ENCODE data around the gene VAMP8. TPM values are rescaled to one million over a fixed set of nuclear protein-coding genes. Genes with fewer than 3 reads are reported as not detected.

VAMP8 gene
- total RNA-seq, 2 donors from 2014 or later: 80.4 to 146 TPM

DNA sequence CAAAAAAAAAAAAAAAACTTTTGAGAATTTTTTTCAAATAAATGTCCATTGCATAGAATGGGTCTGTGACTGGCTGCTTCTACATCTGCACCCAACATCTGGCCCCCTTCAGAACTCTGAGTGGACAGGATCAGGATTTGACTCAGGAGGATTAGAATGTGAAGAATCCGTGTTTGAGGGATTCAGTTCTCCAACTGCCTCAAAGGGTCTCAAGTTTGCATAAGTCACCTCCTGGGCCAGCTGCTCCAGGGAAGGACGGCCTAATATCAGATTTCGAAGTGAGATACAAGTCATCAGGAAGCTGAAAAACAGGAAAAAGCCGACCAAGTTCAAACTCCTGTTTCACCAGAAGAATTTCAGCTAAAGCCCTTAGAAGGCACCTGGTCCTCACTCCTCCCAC lies 27.6 kb upstream of the VAMP8 start:
- H3K36me3 Mint-ChIP-seq (ENCODE audit: low read depth): peaks cover 77% of the 10 kb centered on the region
- no peak overlapping the region for H3K4me3 Mint-ChIP-seq
- no peaks in the 10 kb centered on the region for H3K9me3 ChIP-seq (ENCODE audit: control insufficient read depth, low read length)
- no peaks in the 10 kb centered on the region for H3K4me1 ChIP-seq (ENCODE audit: control insufficient read depth, insufficient read depth, low read length)
- no peaks in the 10 kb centered on the region for H3K9me3 Mint-ChIP-seq
- no peak for DNase-seq
- peaks cover 81% of the 10 kb centered on the region for H3K36me3 ChIP-seq (ENCODE audit: control insufficient read depth, insufficient read depth, low read length)
- H3K4me3 ChIP-seq (ENCODE audit: low read length): no peak overlapping the region
- H3K27me3 ChIP-seq (ENCODE audit: control insufficient read depth, insufficient read depth, low read length, poor library complexity, severe bottlenecking): no peaks in the 10 kb centered on the region
- H3K27ac Mint-ChIP-seq: peak overlapping the region; percentile 55
- peaks cover 6% of the 10 kb centered on the region for H3K4me1 Mint-ChIP-seq
- TF ChIP-seq, protein P1, sequence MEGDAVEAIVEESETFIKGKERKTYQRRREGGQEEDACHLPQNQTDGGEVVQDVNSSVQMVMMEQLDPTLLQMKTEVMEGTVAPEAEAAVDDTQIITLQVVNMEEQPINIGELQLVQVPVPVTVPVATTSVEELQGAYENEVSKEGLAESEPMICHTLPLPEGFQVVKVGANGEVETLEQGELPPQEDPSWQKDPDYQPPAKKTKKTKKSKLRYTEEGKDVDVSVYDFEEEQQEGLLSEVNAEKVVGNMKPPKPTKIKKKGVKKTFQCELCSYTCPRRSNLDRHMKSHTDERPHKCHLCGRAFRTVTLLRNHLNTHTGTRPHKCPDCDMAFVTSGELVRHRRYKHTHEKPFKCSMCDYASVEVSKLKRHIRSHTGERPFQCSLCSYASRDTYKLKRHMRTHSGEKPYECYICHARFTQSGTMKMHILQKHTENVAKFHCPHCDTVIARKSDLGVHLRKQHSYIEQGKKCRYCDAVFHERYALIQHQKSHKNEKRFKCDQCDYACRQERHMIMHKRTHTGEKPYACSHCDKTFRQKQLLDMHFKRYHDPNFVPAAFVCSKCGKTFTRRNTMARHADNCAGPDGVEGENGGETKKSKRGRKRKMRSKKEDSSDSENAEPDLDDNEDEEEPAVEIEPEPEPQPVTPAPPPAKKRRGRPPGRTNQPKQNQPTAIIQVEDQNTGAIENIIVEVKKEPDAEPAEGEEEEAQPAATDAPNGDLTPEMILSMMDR (conservative IDR thresholded peaks at IDR 0.05): no peak
- no peaks in the 10 kb centered on the region for H3K27me3 Mint-ChIP-seq (ENCODE audit: insufficient read depth)
- no peak overlapping the region for H3K9ac ChIP-seq (ENCODE audit: extremely low read depth, low read length, poor library complexity, severe bottlenecking)
- no peak overlapping the region for H3K27ac ChIP-seq (ENCODE audit: low read depth, low read length)
- 72 to 80% methylated on average over 4 of the region's 4 CpGs for WGBS, 2 experiments (ENCODE audit: insufficient coverage in 1 of 2, insufficient read length in 1 of 2)

DNA sequence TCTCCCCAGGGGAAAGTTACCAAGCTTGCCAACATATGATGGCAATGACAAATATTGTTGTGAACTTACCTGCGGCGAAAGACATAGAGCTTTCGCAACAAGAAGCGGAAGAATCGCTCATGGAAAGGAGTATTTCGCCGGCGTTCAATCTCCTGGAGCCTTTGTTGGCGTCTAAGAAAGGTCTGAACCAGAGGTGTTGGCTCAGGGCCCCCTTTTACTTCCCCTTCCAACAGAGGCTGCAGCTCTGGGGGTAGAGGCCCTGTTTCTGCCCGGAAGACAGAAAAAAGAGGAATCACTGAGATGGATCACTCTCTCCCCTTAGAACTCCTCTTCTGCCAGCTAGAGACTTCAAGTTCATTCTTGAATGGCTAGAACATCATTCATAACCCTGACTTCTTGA lies 26.9 kb upstream of the VAMP8 start:
- no peak for DNase-seq
- Histone ChIP-seq H3K4me1 (ENCODE audit: control insufficient read depth, insufficient read depth, low read length) (no peaks in the 10 kb centered on the region), H3K9ac (ENCODE audit: extremely low read depth, low read length, poor library complexity, severe bottlenecking) (no peak overlapping the region), H3K4me3 (ENCODE audit: low read length) (no peak overlapping the region), H3K27ac (ENCODE audit: low read depth, low read length) (no peak overlapping the region), H3K27me3 (ENCODE audit: control insufficient read depth, insufficient read depth, low read length, poor library complexity, severe bottlenecking) (no peaks in the 10 kb centered on the region), H3K36me3 (ENCODE audit: control insufficient read depth, insufficient read depth, low read length) (peaks cover 82% of the 10 kb centered on the region), H3K9me3 (ENCODE audit: control insufficient read depth, low read length) (no peaks in the 10 kb centered on the region)
- Mint-ChIP-seq H3K4me1 (peaks cover 6% of the 10 kb centered on the region), H3K4me3 (no peak overlapping the region), H3K9me3 (no peaks in the 10 kb centered on the region), H3K27ac (no peak overlapping the region), H3K27me3 (ENCODE audit: insufficient read depth) (no peaks in the 10 kb centered on the region), H3K36me3 (ENCODE audit: low read depth) (peaks cover 76% of the 10 kb centered on the region)
- WGBS, 2 experiments (ENCODE audit: insufficient coverage in 1 of 2, insufficient read length in 1 of 2): 94 to 95% methylated on average over 10 of the region's 10 CpGs
- TF ChIP-seq, protein P1 (conservative IDR thresholded peaks at IDR 0.05): no peak

DNA sequence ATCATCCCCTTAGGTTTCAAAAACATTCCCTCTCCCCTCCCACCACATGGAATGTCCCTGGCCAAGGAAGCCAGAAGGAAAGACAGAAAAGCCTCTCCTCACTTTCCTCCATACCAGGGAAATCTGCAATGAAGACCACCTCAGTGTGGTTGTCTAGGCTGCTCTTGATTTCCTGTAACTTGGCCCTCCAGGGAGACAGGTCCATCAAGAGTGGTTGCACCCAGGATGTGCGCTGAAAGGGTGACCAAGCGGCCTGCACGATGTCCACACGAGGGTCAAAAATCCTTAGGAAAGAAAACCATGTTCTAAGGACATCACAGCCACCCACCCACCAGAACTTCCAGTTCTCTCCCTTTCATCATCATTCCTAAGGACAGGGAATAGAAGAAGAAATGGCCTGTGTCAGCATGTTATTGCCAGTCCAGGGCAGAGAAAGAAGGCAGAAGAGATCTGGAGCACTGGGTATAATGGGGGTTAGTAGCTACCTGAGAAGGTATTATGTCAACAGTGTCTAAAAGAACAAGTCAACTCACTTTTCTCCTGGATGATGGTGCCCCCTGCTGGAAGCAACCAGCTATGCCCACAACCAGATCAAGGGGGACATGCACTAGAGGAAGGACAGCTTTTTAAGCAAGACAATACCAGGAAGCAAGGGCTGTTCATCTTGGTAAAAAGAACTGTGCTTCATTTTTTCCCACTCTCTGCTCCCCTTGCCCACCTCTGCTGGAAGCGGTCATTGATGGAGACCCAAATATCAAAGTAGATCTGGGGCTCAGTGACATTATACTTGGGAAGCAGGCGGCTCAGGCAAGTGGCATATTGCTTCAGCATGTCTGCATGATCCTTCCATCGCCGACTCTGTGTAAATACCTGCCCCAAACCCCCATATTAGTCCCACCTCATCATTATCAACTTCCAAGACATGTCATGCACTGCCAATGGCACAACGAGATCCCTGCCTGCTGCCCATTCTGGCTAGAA lies 25.4 kb upstream of the VAMP8 start:
- Histone ChIP-seq H3K27me3 (ENCODE audit: control insufficient read depth, insufficient read depth, low read length, poor library complexity, severe bottlenecking) (no peaks in the 10 kb centered on the region), H3K4me3 (ENCODE audit: low read length) (no peak overlapping the region), H3K9ac (ENCODE audit: extremely low read depth, low read length, poor library complexity, severe bottlenecking) (no peak overlapping the region), H3K27ac (ENCODE audit: low read depth, low read length) (no peak overlapping the region), H3K4me1 (ENCODE audit: control insufficient read depth, insufficient read depth, low read length) (no peaks in the 10 kb centered on the region), H3K9me3 (ENCODE audit: control insufficient read depth, low read length) (no peaks in the 10 kb centered on the region), H3K36me3 (ENCODE audit: control insufficient read depth, insufficient read depth, low read length) (peaks cover 90% of the 10 kb centered on the region)
- no peaks in the 10 kb centered on the region for H3K27me3 Mint-ChIP-seq (ENCODE audit: insufficient read depth)
- H3K36me3 Mint-ChIP-seq (ENCODE audit: low read depth): peaks cover 84% of the 10 kb centered on the region
- WGBS, 2 experiments (ENCODE audit: insufficient coverage in 1 of 2, insufficient read length in 1 of 2): 84 to 100% methylated on average over 1 to 9 of the region's 9 CpGs
- TF ChIP-seq, protein P1 (conservative IDR thresholded peaks at IDR 0.05): peak; percentile 96
- peak; percentile 96 for DNase-seq
- peak overlapping the region; percentile 16 for H3K27ac Mint-ChIP-seq
- no peaks in the 10 kb centered on the region for H3K9me3 Mint-ChIP-seq
- peaks cover 6% of the 10 kb centered on the region for H3K4me1 Mint-ChIP-seq
- no peak overlapping the region for H3K4me3 Mint-ChIP-seq

Data from endodermal cell (in vitro differentiated cells).